Keratinocyte (primary cell): ENCODE measurements around the gene SRP68. TPM values are rescaled to one million over a fixed set of nuclear protein-coding genes. Genes with fewer than 3 reads are reported as not detected.

Experiments
- DNase-seq: peaks from one replicate; pipeline ENCODE4 v3.0.0-alpha.2; 2011; ENCODE audit warnings: low read depth, missing footprints, low spot score
- FAIRE-seq: peaks from 2 replicates; lab custom pipeline; 2011; peaks lifted over from hg19 to GRCh38; lab: Jason Lieb, UNC
- H2AFZ ChIP-seq: 2 replicates; pipeline ENCODE4 v1.6.0; 2012; ENCODE audit warnings: low read length, control low read depth, inconsistent platforms; ENCODE audit not compliant: control insufficient read depth
- H3K27ac ChIP-seq: 2 replicates; pipeline ENCODE4 v1.5.1; 2011; ENCODE audit warnings: low read length; ENCODE audit not compliant: control insufficient read depth, insufficient read depth
- H3K27me3 ChIP-seq: 3 replicates; pipeline ENCODE4 v1.6.0; 2011; ENCODE audit warnings: low read length; ENCODE audit not compliant: control insufficient read depth, insufficient read depth; ENCODE audit errors: extremely low read depth
- H3K36me3 ChIP-seq, 2 experiments: 2 replicates in 1 of 2; 3 replicates in 1 of 2; pipeline ENCODE4 v1.5.1; 2011; ENCODE audit warnings: low read length in 2 of 2, mild to moderate bottlenecking in 1 of 2; ENCODE audit not compliant: control insufficient read depth in 2 of 2, insufficient read depth in 2 of 2; ENCODE audit errors: extremely low read depth in 1 of 2
- H3K4me1 ChIP-seq: 3 replicates; pipeline ENCODE4 v1.5.1; 2011; ENCODE audit warnings: low read length; ENCODE audit not compliant: control insufficient read depth, insufficient read depth; ENCODE audit errors: extremely low read depth
- H3K4me2 ChIP-seq: 3 replicates; pipeline ENCODE4 v1.6.0; 2011; ENCODE audit warnings: low read depth, low read length; ENCODE audit not compliant: control insufficient read depth, insufficient read depth; ENCODE audit errors: extremely low read depth
- H3K4me3 ChIP-seq, 3 experiments: fragments of 200-600 bp in 1 of 3; sonication (generic) in 1 of 3; 2 replicates in 2 of 3; 3 replicates in 1 of 3; pipeline ENCODE4 v1.5.1; 2011 to 2016; ENCODE audit warnings: low read length in 3 of 3, mild to moderate bottlenecking in 3 of 3, control low read depth in 2 of 3, inconsistent platforms in 1 of 3, low read depth in 1 of 3, mixed read lengths in 1 of 3, mixed run types in 1 of 3, moderate library complexity in 1 of 3; ENCODE audit not compliant: control insufficient read depth in 2 of 3, insufficient read depth in 2 of 3; ENCODE audit errors: extremely low read depth in 1 of 3
- H3K79me2 ChIP-seq: 2 replicates; pipeline ENCODE4 v1.6.0; 2012; ENCODE audit warnings: low read length; ENCODE audit not compliant: control insufficient read depth, insufficient read depth
- H3K9ac ChIP-seq: 3 replicates; pipeline ENCODE4 v1.6.0; 2011; ENCODE audit warnings: low read length; ENCODE audit not compliant: control insufficient read depth, insufficient read depth; ENCODE audit errors: extremely low read depth
- H3K9me1 ChIP-seq: 3 replicates; pipeline ENCODE4 v1.6.0; 2011; ENCODE audit warnings: low read length; ENCODE audit not compliant: control insufficient read depth, insufficient read depth; ENCODE audit errors: extremely low read depth
- H3K9me3 ChIP-seq: 2 replicates; pipeline ENCODE4 v1.5.1; 2012; ENCODE audit warnings: low read depth, low read length; ENCODE audit not compliant: control insufficient read depth
- H4K20me1 ChIP-seq: 3 replicates; pipeline ENCODE4 v1.6.0; 2011; ENCODE audit warnings: low read length; ENCODE audit not compliant: control insufficient read depth, insufficient read depth; ENCODE audit errors: extremely low read depth
- EZH2 ChIP-seq: IDR thresholded peaks from one replicate; pipeline ENCODE4 v1.6.1; 2012; ENCODE audit warnings: inconsistent platforms, mild to moderate bottlenecking, low read length, moderate library complexity
- dilution Hi-C: fragments of 300-500 bp; cut with MboI; formaldehyde crosslinking; loops from one replicate; pipeline ENCODE4 v1.7.0; 2020; ENCODE audit warnings: low sequenced_read_pairs; ENCODE audit not compliant: extremely low pct_ligation_motif_present
- polyA plus RNA-seq, 5 experiments: library from polyadenylated mRNA; depleted of rRNA in 3 of 5; stranded (reverse) in 3 of 5; stranded (forward) in 1 of 5; unstranded in 1 of 5; fragments of >200 nt; gene quantifications; 1 replicate in 1 of 5; 2 replicates in 3 of 5; 3 replicates in 1 of 5; pipeline versions ENCODE4 v1.2.1 to v1.2.3, GENCODE V29; 2011 to 2012; ENCODE audit warnings: missing spikeins in 2 of 5, low read depth in 1 of 5, low replicate concordance in 1 of 5
- TF ChIP-seq, protein P1 (sequence below), 3 experiments: IDR thresholded peaks in 1 of 3; conservative IDR thresholded peaks in 1 of 3; optimal IDR thresholded peaks in 1 of 3; 2 replicates in 2 of 3; 3 replicates in 1 of 3; pipeline versions ENCODE3 to v1.5.1; 2011; ENCODE audit warnings: low read length in 3 of 3, mild to moderate bottlenecking in 3 of 3, moderate library complexity in 2 of 3, control low read depth in 1 of 3, inconsistent platforms in 1 of 3; ENCODE audit not compliant: insufficient read depth in 2 of 3; ENCODE audit errors: extremely low read depth in 1 of 3

The SRP68 gene
- polyA plus RNA-seq, 1 donor (not counting 4 experiments of a cell fraction or from before 2014, with no cell fraction given): 81.3 TPM

DNA sequence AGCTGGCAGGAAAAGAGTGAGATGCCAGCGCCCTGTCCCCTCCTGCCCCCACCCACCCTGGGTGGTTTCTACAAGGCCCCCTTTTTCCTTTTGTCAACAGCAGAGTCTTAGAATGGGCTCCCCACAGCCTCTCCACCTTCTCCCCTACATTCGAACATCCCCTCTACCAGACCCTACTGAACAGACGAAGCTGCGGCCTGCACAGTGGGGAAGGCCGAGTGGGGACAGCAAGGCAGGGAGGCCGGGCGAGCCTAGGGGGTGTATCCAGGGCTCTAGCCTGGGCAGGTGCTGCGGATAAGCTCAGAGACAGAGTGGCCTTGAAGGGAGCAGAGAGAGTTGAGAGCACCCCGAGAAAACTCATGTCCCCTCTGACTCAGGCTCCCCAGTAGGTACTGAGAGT, 14.1 kb upstream of the SRP68 start:
- Histone ChIP-seq H3K9me1 (no peaks in the 10 kb centered on the region), H3K4me2 (no peak overlapping the region), H3K9ac (no peak overlapping the region), H3K27ac (no peak overlapping the region), H3K79me2 (no peaks in the 10 kb centered on the region), H3K36me3 (peaks cover 36 to 54% of the 10 kb centered on the region in 2 experiments), H3K4me1 (no peaks in the 10 kb centered on the region), H2AFZ (no peak overlapping the region), H3K27me3 (no peaks in the 10 kb centered on the region), H3K4me3 (no peak overlapping the region), H4K20me1 (no peaks in the 10 kb centered on the region), H3K9me3 (no peaks in the 10 kb centered on the region)
- FAIRE-seq (no peak), DNase-seq (no peak)
- no peak for TF ChIP-seq EZH2
- dilution Hi-C loops: no loop called here

DNA sequence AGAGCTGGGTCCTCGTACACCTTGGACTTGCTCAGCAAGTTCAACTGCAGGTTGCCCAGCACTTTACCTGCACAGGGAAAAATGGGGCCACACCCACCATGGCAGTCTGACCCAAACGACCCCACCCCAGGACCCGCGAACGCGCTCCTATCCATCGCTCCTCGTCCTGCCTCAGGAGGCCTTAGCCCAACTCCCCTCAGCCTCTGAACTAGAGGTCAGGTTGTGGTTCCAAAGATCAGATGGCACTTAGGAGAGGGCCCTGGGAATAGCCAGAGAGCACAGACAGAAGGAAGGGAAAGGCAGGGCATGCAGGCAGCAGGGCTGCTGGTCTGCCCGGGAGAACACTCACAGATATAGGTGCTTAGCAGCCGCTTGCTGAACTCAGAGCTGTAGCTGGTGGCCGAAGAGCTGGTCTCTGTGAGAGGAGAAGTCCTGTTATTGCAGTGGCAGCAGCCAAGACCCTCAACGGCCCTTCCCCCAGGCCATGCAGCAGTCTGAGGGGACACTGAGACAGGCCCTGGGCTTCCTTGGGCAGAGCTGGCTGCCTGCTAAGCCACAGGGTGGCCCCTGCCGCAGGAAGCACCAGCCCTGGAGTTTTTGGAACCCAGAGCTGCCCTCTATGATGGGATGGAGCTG, 13.5 kb upstream of the SRP68 start:
- dilution Hi-C loops: no loop called here
- H2AFZ ChIP-seq: no peak overlapping the region
- no peak for TF ChIP-seq EZH2
- TF ChIP-seq, protein P1, sequence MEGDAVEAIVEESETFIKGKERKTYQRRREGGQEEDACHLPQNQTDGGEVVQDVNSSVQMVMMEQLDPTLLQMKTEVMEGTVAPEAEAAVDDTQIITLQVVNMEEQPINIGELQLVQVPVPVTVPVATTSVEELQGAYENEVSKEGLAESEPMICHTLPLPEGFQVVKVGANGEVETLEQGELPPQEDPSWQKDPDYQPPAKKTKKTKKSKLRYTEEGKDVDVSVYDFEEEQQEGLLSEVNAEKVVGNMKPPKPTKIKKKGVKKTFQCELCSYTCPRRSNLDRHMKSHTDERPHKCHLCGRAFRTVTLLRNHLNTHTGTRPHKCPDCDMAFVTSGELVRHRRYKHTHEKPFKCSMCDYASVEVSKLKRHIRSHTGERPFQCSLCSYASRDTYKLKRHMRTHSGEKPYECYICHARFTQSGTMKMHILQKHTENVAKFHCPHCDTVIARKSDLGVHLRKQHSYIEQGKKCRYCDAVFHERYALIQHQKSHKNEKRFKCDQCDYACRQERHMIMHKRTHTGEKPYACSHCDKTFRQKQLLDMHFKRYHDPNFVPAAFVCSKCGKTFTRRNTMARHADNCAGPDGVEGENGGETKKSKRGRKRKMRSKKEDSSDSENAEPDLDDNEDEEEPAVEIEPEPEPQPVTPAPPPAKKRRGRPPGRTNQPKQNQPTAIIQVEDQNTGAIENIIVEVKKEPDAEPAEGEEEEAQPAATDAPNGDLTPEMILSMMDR (optimal IDR thresholded peaks at IDR 0.05 in 1 of 3, IDR thresholded peaks at IDR 0.05 in 1 of 3, conservative IDR thresholded peaks at IDR 0.05 in 1 of 3; ENCODE audit: extremely low read depth in 1 of 3, insufficient read depth in 2 of 3, low read length in 3 of 3): no peak
- no peaks in the 10 kb centered on the region for H3K27me3 ChIP-seq
- FAIRE-seq (no peak), DNase-seq (no peak)
- H3K79me2 ChIP-seq: no peaks in the 10 kb centered on the region
- no peaks in the 10 kb centered on the region for H4K20me1 ChIP-seq
- no peak overlapping the region for H3K27ac ChIP-seq
- no peaks in the 10 kb centered on the region for H3K4me1 ChIP-seq
- peaks cover 30 to 52% of the 10 kb centered on the region in 2 experiments for H3K36me3 ChIP-seq
- no peaks in the 10 kb centered on the region for H3K9me1 ChIP-seq
- H3K9ac ChIP-seq: no peak overlapping the region
- no peak overlapping the region for H3K4me2 ChIP-seq
- no peak overlapping the region for H3K4me3 ChIP-seq
- no peaks in the 10 kb centered on the region for H3K9me3 ChIP-seq
